ENCODE results near the gene SLC48A1.

SLC48A1 gene

DNA sequence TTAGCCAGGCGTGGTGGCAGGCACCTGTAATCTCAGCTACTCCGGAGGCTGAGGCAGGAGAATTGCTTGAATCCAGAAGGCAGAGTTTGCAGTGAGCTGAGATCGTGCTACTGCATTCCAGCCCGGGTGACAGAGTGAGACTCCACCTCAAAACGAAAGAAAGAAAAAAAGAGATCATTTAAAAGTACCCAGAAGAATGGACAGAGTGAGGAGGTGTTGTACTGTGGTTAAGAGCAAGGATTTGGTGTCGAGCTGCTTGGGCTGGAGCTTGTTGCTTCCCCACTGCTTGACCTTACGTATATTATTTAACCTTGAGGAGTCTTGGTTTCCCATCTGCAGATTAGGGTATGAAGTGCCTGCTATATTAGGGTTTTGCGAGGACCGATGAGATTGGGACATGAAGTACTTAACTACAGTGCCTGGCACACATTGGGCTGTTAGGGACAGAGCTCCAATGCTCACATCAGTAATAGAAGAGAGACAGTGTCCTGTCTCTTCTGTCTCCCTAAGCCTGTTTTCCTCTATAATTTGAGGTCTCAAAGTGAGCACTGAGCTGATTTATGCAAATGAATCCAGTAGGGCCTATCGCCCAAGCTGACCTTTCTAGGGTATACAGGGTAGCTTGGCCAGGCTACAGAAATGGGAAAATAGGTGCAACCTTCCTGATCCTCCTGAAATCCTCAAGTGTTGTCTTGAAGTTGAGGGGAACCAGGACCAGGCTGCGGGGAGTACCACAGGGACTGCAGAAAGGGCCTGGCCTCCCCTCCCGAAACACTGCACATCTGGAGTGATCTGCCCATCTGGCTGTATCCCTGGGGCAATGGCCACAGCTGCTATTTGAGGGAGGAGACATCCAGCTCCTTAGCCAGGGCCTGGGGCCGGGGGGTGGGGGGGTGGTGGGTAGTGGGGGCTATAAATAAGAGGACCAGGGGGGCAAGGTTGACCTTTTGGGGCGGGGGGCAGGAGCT, 55.3 kb downstream of the SLC48A1 start:
- DNase-seq (ENCODE audit: low read depth), result no peak

DNA sequence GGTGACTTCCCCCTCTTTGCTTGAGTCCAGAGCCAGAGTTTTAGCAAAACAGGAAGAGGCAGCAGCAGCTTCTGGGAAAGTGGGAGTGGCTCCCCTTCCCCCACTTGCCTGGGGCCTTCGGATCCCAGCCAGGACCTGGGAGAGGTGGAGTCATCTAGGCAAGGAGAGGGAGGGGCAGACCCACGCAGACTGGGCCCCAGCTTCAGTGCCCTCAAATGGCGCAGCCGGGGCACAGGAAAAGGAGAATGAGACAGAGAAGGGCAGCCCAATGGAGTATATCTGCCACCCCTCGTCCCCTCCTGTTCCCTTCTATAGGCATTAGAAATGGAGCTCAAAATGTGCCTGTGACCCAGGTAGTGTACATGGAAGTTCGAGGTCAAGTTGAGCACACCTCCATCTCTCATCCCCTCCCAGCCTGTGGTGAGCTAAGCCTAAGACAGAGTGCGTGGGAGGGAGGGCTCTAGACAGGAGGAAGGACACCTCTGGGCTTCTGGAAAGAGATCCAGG, 56.0 kb downstream of the SLC48A1 start:
- no peak for DNase-seq (ENCODE audit: low read depth)

DNA sequence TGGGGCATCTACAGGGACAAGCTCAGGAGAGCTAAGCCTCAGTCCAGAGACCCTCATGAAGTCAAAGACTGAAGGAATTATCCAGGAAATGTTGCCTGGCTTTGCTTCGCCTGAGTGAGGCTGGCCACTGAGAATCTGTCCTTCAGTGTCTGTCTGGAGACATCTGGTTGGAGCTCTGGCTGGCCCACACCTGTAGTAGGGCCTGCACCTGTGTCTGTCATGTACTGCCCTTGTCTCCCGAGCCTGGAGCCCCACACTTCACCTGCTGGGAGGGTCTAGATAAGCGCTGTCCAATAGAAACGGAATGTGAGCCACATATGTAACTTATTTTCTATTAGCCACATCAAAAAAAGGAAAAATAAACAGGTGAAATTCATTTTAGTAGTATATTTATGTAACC, 56.5 kb downstream of the SLC48A1 start:
- DNase-seq (ENCODE audit: low read depth), result no peak

Data from HS-5 (cell line).